DND-41 (cell line): Measurements from ENCODE around the gene BCAP31.

Source experiments
- EZH2 ChIP-seq: IDR thresholded peaks from 3 replicates; pipeline ENCODE4 v1.6.1; 2012; ENCODE audit warnings: borderline replicate concordance, low read depth, mild to moderate bottlenecking, moderate library complexity, low read length, inconsistent platforms; ENCODE audit not compliant: severe bottlenecking
- TF ChIP-seq, protein P1 (sequence below): IDR thresholded peaks from 2 replicates; pipeline ENCODE4 v1.5.1; 2012; ENCODE audit warnings: borderline replicate concordance, low read length, moderate library complexity, mild to moderate bottlenecking; ENCODE audit not compliant: poor library complexity, severe bottlenecking; ENCODE audit errors: extremely low read depth

DNA sequence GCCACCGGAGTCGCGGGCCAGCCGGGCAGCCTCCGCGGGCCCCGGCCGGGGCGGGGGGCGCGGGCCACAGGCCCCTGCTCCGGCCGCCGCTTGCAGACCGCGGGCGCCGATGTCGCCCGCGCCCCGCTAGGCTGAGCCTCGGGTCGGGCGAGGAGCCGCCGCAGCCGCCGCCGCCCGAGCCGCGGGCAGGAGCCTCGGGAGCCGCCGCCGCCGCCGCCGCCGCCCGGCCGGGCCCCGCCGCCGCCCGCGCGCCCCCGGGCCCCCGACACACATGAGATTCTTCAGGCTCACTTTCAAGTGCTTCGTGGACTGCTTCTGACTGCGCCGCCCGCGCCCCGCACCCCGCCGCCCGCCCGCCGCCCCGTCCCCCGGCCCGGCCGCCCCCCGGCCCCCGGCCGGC, 36.1 kb downstream of the BCAP31 start:
- TF ChIP-seq, protein P1, sequence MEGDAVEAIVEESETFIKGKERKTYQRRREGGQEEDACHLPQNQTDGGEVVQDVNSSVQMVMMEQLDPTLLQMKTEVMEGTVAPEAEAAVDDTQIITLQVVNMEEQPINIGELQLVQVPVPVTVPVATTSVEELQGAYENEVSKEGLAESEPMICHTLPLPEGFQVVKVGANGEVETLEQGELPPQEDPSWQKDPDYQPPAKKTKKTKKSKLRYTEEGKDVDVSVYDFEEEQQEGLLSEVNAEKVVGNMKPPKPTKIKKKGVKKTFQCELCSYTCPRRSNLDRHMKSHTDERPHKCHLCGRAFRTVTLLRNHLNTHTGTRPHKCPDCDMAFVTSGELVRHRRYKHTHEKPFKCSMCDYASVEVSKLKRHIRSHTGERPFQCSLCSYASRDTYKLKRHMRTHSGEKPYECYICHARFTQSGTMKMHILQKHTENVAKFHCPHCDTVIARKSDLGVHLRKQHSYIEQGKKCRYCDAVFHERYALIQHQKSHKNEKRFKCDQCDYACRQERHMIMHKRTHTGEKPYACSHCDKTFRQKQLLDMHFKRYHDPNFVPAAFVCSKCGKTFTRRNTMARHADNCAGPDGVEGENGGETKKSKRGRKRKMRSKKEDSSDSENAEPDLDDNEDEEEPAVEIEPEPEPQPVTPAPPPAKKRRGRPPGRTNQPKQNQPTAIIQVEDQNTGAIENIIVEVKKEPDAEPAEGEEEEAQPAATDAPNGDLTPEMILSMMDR, result no peak
- no peak for TF ChIP-seq EZH2
